GM19240 (cell line): ENCODE results near the gene GMDS.

Source experiments
- DNase-seq: peaks from one replicate; pipeline ENCODE4 v3.0.0; 2011; ENCODE audit warnings: low spot score; ENCODE audit not compliant: insufficient read length

GMDS gene

DNA sequence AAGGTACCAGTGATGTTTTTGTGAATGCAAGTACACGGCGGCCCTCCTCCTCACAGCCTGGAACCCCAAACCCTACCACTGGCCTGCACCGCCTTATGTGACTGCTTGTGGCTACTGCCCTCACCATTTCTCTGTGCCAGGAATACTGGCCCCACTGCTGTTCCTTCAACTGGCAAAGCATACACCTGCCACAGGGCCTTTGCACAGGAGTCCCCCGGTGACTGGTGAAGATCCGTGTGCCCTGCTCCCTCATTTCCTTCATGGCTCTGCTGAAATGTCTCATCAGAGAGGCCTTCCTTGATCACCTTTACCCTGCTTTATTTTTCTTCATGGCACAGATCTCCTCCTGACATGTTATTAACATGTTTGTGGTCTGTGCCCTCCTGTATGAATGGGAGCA, 581.9 kb downstream of the GMDS start:
- DNase-seq: no peak

DNA sequence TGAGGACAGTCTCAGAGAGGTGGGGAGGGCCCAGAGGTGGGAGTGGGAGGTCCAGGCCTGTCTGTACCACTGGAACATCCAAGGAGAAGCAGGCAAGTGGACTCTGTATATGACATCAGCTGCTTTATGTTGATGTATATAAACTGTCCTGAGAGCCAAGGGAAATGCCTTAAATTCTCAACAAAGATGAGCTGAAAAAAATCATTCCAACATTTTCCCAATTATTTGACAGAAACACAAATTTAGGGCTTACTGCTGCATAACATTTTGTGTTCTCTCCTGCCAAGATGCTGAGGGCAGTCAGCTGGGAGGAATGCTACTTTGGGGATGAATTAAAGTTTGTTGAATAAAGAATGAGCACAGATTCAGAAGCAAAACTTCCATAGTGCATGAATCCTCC, 582.9 kb downstream of the GMDS start:
- DNase-seq: no peak

DNA sequence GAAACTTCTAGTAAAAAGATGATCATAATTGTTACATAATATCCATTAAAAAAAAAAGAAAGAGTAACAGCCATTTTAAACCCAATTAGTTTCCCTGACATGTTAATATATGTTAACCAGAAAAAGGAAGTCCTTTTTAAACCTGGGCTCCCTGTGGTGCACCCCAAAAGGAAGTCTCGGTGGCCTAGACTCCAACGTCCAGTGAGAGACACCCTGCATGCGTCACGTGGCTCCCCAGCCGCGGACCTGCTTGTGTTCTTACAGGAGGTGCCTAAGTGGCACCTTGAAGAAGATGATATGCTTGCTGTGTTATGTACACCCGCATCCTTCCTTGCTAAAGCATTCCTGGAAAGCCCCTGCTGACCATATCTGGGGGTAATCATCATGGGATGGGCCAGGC, 585.6 kb downstream of the GMDS start:
- no peak for DNase-seq

DNA sequence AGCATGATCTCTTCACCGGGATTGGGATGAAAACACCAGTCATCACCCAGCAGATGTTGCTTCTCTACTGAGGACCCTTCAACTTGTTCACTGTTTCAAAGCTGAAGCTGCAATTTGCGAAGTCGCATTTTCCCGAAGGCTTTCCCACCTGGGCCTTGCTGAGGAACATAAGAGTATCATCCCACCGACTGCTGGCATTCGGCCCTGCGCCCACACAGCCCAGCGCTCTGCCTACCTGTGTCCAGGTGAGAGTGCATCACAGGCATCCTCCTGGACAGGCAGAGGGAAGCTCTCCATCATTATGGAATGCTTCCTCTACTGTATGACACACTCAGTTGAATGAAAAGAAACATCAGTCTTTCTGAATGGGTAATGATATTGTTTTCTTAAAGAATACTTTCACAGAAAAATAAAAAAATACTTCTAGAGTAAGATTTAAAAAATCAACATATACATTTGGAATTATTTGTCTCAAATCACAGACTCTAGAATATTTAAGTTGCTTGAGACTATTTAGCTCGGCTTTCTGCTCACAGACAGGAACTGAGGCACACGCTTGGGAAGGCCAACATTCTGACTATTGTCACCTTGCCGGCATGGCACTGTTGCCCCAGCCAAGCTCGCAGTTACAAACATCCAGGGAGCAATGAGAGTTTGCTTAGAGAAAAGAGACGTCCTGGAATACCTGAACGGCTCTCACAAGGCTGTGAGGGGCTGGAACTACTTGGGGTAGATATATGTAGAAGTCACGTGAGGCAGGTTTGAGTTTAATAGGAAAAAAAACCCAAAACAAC, 587.0 kb downstream of the GMDS start:
- DNase-seq: no peak

DNA sequence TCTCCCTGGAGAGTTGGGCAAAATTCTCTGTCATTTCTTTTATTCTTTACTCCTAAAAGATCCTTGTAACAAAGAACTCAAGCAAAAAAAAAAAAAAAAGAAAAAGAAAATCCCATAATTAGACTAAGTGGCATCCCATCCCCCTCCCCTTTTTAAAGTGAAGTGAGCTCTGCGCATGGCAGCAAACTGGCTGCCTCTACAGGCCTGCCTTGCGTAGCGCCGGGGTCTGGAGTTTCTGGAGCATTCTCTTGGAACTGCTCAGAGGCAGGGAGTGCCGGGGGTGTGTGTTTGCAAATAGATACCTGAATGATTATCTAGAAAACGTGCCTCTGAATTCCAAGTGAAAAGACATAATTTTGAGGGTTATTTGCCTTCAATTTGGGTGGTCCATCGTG, 587.6 kb downstream of the GMDS start:
- DNase-seq: no peak

DNA sequence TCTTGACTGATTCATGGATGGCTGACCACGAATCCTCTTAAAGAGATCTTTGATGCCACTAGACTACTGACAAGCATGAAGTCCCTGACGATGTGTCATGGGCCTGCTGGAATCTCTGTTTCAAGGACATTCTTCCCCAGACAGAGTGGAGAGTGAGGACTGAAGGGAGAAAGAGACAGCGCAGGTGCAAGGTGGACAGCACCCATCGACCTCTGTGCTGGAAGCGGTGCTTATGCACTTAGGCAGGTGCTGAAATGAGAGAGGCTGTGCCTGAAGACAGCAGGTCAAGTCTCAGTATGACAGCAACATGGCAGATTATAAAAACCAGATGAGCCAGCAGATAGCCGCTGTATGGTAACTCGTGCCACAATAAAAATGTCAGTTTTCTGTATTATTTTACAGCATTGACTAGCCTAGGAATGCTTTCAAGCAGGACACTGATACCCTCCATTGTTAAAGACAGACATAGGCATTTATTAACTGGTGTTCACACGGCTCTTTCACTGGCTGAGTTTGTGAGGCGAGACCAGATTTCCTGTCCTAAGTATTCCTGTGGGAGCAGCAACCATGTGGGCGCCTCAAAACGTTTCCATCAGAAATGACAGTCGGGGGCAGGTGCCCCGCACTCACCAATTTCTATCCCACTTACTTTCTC, 588.2 kb downstream of the GMDS start:
- no peak for DNase-seq

DNA sequence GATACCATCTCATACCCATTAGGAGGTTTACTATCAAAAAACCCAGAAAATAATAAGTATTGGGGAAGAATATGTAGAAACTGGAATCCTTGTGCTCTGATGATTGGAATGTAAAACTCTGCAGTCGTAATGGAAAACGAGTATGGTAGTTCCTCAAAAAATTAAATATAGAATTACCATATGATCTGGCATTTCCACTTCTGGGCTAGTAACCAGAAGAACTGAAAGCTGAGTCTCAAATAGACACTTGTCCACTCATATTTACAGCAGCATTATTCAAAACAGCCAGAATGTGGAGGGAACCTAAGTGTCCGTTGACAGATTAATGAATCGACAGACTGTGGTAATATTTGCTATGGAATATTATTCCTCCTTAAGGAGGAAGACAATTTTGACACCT, 591.4 kb downstream of the GMDS start:
- no peak for DNase-seq

DNA sequence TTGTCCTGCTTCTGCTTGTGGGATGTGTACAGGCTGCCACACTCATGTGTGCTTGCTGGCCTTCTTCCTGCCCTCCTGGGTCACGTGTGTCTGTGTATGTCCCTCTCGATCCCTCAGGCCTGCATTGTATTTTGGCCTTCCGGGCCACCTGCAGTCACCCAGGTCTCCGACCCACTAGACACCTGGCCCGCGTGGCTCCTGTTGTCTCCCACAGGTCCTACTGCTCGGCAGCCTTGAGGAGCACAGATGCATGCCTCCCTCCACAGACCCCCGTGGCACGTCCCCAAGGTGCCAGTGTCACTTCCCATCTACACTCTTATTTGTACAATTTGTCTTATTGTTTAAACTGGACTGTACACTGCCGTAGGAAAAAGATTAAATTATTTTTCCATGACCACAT, 592.6 kb downstream of the GMDS start:
- DNase-seq: no peak

DNA sequence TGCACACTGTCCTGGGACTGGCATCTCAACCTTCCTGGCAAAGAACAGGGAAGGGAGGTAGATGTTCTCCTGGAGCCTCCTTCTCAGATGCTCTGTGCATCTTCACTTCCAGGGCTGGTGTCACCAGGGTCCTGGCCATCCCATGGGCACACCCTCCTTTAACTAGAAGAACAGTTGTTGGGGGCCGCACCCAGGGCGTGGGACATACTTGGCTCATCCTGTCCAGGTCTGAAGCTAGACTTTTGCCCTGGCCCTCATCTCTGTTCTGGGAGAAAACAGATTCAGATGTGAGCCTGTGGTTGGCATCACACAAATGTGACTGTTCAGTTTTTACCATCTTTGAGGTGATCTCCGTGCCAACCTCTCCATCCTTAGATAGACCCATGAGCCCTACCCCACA, 594.0 kb downstream of the GMDS start:
- DNase-seq: no peak

DNA sequence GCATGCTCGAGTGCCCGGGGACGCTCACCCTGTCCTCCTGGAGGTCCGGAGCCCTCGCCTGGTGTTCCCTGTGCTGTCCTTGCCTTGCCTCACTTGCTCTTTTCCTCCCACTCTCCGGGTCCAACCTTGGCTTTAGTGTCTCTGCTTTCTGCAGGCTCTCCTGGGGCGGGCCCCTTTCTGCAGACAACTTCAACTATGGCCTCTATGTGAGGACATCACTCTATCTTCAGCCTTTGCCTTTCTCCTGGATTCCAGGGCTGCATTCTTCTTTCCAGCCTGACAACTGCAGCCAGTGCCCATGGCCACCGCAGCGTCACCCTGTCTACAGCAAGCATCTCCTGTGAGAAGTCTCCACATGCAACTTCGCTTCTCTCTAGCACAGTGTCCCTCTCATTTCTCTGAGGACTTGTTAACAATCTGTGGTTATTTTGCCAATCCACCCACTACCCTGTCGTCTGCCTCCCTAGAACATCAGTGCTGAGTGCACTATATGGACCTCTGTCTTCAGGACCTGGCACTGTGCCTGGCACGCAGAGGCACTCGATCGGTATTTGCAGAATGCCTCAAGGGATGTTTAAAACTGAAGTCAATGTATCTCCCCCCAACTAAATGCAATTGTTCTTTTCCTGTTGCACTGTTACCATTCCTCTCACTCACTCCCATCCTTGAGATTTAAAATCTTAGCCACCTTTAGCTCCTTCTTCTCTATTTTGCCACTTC, 599.8 kb downstream of the GMDS start:
- no peak for DNase-seq

DNA sequence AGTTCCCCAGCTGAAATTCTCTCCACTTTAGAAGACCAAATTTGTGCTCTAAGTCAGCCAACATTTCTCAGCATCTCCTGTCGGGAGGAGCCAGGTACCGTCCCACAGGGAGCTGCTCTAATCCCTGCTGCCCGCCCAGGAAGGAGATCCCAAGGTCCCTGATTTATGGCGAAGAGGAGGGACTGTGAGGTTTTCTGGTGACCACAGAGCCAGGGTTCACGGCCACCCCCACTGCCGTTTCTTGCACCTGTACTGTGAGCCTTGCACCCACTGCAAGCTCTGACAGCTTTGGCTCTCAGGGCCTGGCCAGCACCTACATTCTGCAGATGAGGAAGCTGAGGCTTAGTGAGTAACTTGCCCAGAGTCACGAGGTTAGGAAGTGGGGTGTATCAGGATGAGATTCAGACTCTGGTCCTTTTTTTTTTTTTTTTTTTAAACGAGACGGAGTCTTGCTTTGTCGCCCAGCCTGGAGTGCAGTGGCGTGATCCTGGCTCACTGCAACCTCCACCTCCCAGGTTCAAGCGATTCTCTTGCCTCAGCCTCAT, 600.8 kb downstream of the GMDS start:
- no peak for DNase-seq

DNA sequence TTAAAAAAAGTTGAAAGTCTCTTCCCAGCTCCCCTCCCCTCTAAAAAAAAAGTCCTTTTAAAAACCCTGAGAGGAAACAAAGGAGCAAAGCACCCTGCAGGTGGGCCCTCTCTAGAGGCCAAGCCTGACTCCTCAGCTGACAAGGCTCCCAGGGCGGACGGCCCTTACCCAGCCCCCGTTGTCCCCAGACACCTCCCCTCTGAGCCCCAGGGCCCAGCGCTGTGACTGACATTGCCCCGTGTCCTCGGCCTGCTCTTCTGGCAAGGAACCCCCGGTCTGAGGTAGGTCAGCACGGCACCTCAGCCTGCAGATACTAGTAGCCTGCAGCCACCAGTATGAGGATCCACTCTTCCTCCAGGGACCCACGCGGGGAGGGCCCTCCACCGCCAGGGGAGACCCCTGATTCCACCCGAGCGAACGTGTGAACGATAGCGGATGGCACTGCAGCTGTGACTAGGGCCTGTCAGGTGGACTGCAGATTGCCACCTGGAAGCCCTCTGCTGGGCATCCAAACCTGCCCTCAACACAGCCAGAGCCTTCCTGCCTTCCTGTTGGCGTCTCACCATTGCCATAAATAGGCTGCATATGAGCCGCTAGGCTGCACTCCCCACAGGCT, 601.5 kb downstream of the GMDS start:
- no peak for DNase-seq

DNA sequence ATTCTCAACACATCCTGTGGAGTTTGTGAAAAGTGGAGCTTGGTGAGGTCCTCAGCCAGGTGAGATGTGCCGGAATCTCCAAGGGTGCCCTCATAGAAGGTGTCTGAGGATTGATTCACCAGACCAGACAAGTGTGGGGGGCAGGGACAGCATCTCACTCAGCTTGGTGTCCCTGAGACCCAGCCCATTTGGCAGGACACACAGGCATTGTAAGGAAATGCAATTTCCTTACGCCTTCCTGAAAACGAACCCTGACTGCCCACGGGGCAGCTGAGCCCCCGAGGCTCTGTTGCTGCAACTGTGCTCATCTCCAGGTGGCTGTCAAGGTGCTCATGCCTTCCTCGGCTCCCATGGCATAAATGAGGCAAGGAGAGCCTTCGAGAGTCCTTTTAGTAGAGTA, 602.3 kb downstream of the GMDS start:
- no peak for DNase-seq

DNA sequence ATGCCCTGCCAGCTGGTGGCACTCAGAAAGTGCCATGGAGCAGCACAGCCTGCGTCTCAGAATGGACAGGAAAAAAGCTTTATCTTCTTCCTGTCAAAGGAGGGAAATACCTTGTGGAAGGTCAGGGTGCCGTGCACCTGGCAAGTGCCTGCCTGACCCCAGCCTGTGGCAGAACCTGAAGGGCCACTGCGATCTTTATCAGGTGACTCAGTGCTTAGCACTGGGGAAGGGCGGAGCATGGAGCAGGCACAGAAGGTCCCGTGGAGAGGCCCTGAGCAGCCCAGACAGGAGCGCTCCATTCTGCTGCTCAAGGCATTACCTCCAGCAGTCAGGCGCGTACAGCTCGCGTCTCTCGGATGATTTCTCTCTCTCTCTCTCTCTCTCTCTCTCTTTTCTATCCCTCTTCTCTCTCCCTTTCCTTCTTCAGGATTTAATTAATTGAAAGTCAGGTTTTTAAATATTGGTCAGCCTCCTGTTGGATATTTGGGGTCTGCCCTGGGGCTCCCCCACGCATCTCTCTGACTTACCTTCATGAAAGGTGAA, 604.0 kb downstream of the GMDS start:
- no peak for DNase-seq

DNA sequence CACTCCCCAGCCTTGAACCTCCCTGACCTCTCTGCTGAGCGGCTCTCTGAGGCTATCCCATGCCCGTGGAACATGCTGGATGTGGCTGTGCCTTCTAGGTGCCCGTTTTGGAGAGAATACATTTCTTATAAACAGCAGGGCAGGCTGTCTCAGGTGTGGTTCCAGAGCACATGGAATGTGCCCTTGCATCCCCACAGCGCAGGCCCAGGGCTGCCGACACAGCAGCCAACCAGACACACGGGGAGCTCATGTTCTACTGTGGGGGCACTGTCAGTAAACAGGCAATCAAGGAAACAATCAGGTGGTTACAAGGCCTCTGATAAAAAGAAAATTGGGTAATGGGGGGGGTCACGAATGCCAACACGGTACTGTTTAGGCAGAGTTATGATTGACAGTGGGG, 604.9 kb downstream of the GMDS start:
- DNase-seq: no peak

DNA sequence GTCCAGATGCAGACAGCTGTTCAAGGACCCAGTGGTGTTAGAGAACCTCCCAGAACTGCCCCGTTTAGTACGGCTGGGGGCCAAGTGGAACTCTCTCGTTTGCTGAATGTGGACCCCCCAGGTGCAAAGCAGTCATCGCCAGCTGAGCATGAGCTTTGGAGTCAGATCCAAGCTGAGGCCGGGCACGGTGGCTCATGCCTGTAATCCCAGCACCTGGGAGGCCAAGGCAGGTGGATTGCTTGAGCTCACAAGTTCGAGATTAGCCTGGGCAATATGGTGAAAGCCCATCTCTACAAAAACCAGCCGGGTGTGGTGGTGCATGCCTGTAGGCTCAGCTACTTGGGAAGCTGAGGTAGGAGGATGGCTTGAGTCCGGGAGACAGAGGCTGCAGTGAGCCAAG, 606.0 kb downstream of the GMDS start:
- DNase-seq: no peak

DNA sequence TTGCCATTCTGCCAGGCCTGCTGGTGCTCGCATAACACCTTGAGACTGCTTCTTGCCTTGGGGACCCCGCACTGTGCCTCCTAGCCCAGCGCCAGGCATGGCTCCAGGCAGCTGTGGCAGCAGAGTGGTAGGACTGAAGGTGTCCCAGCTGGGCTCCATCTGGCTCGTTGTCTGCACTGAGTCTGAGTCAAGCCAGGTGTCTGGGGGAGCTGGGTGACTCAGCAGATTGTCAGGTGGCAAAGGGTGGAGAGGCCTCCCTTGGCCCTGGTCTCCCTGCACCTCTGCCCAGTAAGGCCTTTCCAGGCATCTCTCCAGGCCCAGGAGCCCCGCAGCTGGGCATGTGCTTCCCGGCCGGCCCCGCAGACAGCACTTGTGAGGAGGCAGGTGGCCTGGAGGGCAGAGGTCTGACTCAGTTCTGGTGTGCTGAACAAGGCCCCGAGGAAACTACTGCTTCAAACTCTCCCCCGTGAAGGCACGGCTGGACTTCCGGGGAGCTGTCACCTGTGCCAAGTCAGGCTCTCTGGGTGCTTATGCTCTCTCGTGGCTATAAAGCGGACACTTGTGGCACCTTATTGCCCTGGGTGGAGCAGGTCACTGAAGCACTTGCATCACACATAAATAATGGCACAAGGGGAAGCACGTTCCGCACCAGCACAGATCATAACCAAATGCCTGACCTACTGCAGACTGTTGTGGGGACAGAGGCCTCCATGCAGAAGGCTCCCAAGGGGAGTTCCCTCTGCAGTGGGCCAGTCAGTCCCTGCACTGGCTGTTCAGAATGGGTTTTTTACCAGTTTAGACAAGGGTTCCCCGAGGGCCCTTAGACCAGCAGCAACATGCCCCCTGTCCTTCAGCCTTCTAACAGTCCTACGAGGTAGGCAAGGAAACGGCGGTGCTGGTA, 608.2 kb downstream of the GMDS start:
- no peak for DNase-seq

DNA sequence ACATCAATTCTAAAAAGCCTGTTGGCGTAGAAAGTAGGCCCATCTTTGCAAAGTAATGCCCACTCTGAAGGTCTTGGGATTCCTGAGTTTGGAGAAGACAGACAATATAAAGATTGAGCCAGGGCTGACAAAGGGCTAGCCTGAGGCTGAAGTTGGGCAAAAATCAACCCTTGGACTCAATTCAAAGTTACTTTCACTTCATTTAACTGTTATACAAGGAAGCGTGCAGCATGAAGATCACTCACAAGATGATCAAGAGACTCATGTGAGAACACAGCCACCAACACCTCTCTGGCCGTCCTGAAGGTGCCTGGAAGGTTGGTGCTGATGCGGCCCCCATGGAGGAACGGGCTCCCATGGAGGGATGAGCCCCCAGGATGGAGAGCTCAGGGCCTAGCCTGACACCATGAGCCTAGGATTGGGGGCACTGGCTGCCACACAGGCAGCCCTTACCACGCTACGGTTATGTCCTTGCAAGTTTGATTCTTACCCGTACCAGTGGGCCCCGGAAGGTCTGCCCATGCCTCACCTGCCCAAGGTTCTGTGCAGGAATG, 609.1 kb downstream of the GMDS start:
- no peak for DNase-seq

DNA sequence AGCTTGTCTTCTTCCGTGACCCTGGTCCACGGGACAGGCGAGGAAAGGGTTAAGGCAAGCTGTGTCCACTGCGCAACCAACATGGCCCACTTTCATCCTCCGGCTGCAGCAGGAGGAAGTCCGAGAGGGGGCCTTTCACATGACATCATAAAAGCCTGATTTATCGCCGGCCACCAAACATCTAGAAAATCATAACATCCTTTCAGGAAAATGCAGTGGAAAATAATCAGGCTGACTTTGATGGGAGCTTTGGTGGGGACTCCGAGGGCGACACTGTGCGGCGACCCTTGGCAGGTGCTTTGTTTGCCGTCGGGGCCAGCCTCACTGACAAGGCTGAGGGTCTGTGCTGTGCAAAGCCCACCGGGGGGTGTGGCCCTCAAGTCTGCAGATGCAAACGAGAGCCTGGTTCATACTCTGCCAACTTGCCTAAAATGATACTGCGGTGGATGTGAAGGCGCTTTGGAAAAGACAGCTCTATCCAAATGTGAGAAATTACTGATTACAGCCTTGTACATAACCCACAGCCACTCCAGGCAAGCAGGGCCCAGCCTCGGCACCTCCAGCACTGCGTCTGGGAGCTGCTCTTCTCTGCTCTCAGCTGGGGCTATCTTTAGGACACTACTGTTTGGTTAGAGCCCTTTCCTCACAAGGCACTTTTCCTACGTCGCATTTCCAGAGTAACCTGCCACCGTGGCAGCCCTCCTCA, 609.9 kb downstream of the GMDS start:
- DNase-seq: no peak

DNA sequence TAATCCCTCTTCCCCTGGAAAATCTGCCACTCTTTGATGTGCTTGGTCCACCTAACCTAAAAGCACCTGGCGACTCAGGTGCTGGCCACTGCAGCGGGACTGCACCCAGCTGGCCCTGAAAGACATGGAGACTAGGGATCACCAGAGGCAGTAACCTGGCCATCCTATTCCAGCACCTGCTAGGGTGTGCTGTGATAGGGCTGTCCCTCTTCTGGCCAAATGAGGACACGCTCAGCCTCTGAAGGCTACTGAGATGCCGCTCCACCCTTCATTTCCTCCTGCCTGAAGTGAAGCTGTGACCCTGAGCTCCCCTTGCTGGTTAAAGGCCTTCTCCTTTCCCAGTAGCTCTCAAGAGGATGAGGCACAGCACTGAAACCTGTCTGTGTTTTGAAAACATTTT, 611.3 kb downstream of the GMDS start:
- no peak for DNase-seq
